HG03039 (cell line): ENCODE measurements around the gene PIGBOS1.
A peak's percentile ranks its signal among the peaks of the same experiment; 100 is the strongest.
"Not testable (repeated sequence)": the region's sequence is repeated elsewhere in the genome, so short reads cannot be mapped to it uniquely, and the experiment has no call there.

Source experiments
- ATAC-seq: cut with Tn5 transposase; IDR thresholded peaks from one replicate; pipeline ENCODE4 v1.9.1; 2021; ENCODE audit warnings: mild to moderate bottlenecking, moderate library complexity; ENCODE audit not compliant: unreplicated experiment

PIGBOS1 gene, protein sequence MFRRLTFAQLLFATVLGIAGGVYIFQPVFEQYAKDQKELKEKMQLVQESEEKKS

DNA sequence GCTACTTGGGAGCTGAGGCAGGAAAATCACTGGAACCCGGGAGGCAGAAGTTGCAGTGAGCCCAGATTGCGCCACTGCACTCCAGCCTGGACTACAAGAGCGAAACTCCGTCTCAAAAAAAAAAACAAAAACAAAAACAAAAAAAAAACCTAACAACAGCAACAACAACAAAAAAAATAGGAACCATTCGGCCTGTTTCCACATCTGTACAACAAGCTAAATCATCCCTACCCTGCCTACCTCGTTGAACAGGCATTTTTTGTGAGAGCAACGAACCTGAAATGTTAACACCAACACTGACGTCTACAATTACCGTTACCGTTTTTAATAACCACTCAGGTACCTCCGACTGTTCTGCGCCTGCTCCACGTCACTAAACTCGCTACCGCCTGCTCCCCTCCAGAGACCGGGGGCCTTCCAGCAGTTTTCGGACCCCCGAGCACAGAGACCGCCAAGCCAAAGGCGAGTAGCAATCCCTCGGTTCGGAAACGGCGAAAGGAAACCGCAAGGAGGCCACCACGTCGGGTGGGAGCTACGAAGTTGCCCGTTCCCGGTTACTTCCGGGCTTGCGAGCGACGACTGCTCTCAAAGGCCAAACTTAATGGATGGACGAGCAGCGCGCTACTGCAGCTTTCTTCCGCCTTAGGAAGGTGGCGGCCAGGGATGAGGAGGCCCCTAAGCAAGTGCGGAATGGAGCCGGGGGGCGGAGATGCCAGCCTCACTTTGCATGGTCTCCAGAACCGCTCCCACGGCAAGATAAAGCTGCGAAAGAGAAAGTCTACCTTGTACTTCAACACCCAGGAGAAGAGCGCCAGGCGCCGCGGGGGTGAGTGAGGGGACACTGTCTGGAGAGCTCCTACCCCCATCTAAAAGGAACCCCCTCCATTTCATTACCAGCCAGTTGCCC, at the start of gene PIGBOS1, which contains the start of gene PIGB:
Gene PIGBOS1, minus strand, starts transcription at position 536 of the 907 bp plus-strand sequence. CDS start 1,331 bp downstream, outside the sequence.
Gene PIGB, plus strand, starts transcription at position 635 of the 907 bp plus-strand sequence. Its CDS starts 29 bp downstream, at position 664.
- peak; percentile 86 for ATAC-seq

DNA sequence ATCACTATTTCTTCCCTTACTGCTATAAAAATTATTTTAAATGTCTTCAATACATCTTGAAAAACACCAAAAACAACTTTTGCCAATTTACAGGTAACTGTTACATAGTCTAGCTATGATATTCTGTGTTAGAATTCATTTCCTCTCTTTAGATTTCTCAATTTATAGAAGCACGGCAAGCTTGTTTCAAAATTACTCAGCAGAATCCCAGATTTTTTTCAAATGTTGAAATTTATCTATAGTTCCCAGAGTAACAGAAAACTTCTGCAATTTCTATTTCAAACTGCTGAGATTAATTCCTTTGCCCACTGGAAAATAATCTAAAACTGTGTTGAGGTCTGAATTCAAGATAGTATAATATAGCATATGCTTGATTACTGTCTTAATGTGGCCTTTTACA, 48.1 kb upstream of the PIGBOS1 start:
- no peak for ATAC-seq

DNA sequence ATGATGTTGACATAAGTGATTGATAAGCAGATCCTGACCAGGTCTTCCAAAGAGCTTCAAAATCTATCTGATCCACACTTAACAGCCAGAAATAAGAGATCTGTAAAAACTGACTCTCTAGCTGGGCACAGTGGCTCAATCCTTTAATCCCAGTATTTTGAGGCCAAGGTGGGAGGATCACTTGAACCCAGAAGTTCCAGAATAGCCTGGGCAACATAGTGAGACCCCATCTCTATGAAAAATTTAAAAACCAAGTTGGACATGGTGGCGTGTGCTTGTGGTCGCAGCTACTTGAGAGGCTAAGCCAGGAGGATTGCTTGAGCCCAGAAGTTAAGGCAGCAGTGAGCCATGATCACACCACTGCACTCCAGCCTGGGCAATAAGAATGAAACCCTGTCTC, 43.7 kb upstream of the PIGBOS1 start:
- no peak for ATAC-seq

DNA sequence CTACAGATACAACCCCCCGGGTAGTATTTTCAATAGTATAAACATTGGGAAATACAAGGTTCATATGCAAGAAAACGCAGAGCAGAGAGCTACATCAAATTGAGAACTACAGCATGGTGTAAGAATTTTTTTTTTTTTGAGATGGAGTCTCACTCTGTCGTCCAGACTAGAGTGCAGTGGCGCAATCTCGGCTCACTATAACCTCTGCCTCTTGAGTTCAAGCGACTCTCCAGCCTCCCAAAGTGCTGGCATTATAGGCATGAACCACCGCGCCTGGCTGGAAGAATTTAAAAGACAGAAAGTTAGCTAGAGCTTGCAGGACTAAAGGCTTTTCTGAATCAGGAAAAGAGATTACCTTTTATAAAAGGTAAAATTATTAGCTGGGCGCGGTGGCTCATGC, 42.1 kb upstream of the PIGBOS1 start:
- no peak for ATAC-seq

DNA sequence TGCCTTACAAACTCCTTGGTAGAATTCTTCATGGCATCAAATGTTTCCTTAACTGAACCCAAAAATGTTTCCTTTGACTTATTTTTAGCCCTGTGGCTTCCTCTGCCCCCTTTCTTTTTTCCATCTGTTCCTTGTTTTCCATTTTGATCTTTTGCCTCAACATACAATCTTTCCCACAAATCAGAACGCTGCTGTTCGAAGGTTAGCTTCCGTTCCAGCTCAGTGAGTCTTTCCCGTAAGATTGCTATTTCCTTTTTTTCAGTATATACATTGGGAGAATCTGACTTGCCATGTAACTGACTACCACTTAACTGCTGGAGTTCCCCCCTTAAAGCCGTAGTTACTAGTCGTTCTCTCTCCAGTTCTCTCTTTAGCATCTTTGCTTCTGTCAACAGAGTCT, 41.3 kb upstream of the PIGBOS1 start:
- no peak for ATAC-seq

DNA sequence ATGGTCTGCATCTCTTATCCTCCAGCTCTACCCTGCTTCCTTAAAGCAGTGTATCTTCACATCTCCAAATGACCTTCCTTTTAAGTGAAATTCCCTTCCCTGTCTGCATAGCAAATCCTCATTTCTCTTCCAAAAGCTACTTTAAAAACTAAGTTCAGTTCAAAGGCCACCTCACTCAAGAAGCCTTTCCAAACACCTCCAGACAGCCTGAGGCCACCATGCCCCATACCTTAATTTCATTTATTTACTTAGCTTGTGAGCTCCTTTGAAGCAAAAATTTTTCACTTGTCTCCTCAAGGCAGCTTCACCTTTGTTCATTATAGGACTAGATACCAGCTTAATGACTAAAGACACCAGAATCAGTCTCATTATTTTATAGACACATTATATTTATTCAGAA, 39.5 kb upstream of the PIGBOS1 start:
- ATAC-seq: no peak

DNA sequence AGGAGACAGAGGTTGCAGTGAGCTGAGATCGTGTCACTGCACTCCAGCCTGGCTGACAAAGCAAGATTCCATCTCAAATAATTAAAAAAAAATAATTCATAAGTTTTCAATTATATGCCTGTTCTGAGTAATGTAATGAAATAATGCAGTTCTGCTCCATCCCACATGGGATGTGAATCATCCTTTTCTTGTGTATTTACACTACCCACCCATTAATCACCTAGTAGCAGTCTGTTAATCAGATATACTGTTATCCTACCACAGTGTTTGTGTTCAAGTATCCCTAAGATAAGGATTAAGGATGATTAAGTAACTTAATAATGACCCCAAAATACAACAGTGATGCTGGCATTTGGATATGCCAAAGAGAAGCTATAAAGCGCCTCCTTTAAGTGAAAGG, 38.9 kb upstream of the PIGBOS1 start:
- ATAC-seq: no peak

DNA sequence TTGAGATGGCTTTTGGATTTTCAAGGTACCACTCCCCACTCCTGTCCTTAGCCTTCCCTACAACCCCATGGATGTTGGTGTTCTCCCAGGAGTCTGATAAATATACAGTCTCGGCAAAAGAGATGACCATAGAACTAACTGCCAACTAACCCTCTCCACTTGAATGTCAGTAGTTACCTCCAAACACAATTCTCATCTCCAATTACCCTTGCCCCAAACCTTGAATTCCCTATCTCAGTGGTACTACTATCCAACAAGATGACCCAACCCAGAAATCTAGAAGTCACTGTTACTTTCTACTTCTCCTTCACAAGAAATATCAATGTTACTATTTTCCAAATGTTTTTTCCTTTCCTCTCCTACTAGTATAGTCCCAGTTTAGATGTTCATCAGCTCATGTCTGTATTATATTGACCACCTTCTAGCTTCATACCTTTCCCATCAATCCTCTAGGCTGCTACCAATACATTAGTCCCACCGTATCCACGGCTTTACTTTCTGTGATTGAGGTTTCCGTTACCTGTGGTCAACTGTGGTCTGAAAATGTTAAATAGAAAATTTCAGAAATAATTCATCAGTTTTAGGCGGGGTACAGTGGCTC, 38.2 kb upstream of the PIGBOS1 start:
- no peak for ATAC-seq

DNA sequence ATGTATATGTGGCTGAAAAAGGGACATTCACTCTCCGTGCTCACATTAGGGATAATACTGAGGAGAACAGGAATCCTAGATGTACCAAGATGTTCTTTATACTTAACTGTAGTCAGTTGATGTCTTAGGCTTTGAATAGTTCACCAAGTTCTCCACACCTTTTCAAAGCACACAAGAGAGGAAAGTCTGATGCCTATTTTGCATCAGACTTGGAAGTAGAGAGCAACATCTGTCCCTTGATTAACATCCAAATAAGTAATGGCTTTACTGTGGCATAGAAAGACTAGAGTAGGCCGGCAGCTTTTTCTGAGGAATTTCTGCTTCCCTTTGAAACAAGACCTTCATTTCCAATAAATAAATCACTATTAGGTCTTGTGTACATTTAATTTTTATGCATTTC, 34.1 kb upstream of the PIGBOS1 start:
- ATAC-seq: no peak

DNA sequence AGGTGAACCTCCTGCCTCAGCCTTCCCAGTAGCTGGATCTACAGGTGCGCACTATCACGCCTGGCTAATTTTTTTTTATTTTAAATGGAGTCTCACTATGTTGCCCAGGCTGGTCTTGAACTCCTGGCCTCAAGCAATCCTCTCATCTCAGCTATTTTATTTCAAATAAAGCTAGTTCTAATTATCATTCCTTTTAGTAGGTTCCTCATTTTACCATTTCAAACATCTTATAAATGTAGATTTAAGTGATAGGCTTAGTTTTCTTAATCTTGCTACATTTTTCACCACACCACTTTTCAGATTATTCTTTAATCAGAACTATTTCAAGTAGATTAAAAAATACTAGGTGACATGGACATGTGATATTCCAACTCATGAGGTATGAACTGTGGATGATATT, 30.4 kb upstream of the PIGBOS1 start:
- ATAC-seq: no peak

DNA sequence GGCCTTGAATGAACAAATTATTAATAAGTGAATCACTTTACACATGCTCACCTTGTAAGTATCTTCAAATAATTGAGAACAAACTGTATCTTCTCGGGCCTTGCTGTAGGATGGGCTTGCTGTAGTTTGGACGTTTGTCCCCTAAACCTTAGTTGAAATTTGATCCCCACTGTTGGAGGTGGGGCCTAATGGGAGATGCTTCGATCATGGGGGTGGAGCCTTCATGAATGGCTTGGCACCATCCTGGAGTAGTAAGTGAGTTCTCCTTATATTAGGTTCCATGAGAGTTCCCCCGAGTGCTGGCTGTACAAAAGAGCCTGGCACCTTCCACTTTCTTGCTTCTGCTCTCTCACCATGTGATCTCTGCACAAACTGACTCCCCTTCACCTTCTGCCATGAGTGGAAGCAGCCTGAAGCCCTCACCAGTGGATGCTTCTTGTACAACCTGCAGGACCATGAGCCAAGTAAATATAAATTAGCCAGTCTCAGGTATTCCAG, 29.4 kb upstream of the PIGBOS1 start:
- no peak for ATAC-seq

DNA sequence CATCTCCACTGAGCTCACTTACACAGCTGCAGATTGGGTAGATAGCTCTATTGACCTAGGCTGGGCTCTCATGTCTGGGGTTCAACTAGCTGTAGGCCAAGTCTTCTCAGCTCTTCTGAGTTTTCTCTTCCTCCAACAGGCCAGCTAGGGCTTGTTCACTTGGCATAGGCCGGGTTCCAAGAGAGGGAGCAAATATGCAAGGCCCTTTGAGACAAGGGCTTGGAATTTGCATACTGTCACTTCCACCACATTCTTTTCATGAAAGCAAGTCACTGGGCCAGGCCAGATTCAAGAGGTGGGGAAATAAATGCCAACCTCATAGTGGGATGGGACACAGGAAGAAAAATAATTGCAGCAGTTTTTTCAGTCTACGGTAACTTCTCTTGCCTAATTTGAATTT, 25.3 kb upstream of the PIGBOS1 start:
- ATAC-seq: no peak

DNA sequence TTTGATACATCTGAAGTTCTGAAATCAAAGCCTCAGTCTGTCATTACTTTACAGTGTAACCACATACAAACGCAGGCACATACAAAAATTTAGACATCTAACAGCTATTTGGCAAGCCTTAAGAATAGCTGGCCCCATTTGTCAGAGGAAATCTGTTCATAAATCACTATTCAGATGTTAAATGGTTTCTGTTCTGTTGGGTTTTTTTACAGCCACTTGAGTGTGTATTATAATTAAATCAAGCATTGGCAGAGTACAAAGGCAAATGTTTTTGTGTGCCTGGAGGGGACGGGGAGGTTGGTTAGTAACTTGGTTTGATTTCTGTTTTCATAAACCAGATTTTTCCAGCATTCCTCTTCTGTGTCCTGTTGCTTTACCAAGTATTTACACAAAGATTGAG, 24.2 kb upstream of the PIGBOS1 start:
- ATAC-seq: no peak

DNA sequence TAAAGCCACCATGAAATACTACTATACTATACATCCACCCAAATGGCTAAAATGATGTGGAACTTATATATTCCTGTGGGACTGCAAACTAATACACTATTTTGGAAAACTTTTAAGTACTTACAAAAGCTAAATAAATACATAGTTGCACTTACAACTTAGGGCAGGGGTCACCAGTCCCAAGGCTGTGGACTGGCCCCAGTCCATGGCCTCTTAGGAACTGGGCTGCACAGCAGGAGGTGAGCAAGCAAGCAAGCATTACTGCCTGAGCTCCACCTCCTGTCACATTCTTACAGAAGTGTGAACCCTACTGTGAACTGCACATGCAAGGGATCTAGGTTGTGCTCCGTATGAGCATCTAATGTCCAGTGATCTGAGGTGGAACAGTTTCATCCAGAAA, 18.2 kb upstream of the PIGBOS1 start:
- ATAC-seq: no peak

DNA sequence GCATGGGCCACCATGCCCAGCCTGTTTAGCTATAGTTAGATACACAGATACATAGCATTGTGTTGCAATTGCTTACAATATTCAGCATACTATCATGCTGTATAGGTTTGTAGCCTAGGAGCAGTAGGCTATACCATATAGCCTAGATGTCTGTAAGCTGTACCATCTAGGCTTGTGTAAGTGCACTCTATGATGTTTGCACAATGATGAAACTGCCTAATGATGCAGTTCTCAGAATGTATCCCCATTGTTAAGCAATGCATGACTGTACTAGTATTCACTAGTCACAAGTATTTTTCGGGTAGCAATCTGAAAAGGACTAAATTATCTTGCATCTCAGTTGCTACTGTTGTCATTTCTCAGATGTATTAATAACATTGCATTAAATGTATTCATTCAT, 16.1 kb upstream of the PIGBOS1 start:
- no peak for ATAC-seq

DNA sequence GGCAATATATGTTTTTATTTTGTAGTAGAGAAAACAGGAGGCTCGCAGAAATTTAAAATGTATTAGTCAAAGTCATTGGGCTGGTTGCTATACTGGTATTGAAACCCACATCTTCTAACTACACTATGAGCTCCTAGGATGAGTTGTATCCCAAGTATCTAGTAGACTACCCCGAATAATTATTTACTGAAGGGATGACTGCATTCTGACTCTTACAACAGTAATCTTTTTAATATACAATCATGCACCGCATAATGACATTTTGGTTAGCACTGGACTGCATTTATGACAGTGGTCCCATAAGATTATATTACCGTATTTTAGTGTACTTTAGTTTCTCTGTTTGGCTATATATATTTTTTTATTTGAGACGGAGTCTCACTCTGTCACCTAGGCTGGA, 15.4 kb upstream of the PIGBOS1 start:
- ATAC-seq: no peak

DNA sequence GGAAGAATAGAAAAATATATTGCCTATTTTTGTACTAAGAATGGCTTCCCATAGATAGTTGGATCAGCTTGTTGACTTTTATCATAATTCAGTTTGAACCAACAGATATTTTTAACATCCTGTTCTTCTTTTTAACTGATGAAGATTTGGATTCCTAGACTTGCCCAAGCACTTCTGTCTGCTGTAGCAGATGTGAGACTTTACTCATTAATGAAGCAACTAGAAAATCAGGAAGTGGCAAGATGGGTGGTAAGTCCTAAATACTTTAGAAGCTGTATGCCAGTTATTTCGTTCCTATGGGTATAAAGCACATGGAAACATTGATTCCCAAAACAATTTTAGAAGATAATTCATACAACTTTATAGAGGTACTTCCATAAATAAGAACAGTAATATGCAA, 8.5 kb upstream of the PIGBOS1 start:
- no peak for ATAC-seq

DNA sequence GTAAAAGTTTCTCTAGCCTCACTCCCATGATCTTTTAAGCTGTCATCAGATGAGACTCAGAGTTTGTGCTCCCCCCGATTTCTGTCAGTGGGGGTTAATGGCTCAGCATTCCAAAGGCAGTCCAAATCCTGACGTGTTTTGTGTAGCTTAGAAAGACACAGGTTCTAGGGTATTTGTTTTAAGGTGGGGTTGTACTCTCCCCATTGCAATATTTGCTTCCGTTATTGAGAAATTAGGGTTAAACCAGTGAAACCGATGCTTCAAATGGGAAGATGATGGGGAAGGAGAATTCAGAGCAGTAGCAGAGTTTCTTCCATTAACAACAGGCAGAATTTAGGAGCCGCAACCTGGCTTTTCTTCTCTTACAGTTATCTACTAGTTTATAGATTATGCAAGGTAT, 3.5 kb upstream of the PIGBOS1 start:
- ATAC-seq: no peak

DNA sequence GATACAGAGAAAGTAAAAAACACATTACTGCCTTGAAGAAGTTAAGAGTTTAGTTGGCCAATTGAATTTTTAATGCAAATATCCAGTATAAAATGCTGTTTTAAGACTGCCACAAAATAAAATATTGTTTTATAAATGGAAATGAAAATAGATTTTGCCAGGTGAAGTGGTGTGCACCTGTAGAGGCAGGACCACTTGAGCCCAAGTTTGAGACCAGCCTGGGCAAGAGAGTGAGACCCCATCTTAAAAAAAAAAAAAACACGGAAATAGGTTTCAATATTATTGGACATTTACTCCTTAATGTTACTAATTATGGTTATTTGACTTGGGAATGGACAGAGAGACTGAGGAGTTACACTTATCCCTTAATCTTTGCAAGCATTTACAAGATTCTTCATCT, 2.0 kb upstream of the PIGBOS1 start:
- no peak for ATAC-seq

DNA sequence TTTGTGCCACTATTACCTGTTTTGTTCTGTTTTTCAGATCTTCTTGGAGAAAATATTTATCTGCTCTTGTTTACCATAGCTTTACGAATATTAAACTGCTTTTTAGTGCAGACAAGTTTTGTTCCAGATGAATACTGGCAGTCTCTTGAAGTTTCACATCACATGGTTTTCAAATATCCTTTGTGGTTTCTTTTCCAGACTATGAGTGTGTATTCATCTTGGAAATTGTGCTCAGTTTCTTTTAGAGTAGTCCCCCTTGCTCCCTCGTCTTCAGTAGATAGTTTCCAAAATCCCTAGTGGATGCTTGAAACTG, 1.3 kb upstream of the PIGBOS1 start:
- ATAC-seq: no peak

DNA sequence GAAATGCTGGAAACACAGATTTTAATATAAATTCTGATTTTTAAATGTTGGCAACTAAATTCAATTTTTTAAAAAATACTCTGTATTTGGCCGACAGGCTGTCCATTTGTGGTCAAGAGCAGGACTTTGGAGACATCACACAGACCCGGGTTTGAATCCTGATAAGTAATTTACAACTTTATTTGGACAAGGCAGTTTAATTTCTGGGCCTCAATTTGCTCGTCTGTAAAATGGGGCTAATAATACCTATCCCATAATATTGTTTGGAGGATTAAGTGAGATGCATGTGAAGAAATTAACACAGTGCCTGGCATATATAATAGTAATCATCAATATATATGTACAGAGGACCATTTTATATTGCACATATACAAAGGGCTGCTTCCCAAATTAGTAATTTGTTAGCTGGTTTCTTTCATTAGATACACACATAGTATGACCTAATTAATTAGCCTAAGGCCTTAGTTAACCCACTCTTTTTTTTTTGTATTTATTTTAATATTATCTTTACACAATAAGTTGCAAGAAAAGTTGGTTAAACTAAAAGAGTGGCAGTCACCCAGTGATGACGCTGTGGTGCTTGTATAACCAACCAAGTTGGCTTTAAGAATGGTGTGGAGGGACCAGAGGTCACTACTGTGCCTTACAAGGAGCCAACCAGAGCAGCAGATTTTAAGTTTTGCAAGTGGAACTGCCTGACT, 764 bp upstream of the PIGBOS1 start:
- ATAC-seq: no peak

DNA sequence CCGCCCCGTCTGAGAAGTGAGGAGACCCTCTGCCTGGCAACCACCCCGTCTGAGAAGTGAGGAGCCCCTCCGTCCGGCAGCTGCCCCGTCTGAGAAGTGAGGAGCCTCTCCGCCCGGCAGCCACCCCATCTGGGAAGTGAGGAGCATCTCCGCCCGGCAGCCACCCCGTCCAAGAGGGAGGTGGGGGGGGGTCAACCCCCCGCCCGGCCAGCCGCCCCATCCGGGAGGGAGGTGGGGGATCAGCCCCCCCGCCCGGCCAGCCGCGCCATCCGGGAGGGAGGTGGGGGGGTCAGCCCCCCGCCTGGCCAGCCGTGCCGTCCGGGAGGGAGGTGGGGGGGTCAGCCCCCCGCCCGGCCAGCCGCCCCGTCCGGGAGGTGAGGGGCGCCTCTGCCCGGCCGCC, 16.1 kb downstream of the PIGBOS1 start:
- not testable (repeated sequence) for ATAC-seq
